HG03558 (cell line): ENCODE data around the gene SLC17A5.
A peak's percentile ranks its signal among the peaks of the same experiment; 100 is the strongest.
"Not testable (repeated sequence)": the region's sequence is repeated elsewhere in the genome, so short reads cannot be mapped to it uniquely, and the experiment has no call there.

ENCODE experiments used
- ATAC-seq: cut with Tn5 transposase; IDR thresholded peaks from one replicate; pipeline ENCODE4 v1.9.1; 2021; ENCODE audit warnings: moderate number of reproducible peaks; ENCODE audit not compliant: unreplicated experiment; ENCODE audit errors: extremely low read depth

SLC17A5 gene

GRCh38 chr6:73571218-73572181 is 82.3 kb downstream of the SLC17A5 start:
- not testable (repeated sequence) for ATAC-seq

- ATAC-seq = no peak
Measured at GRCh38 chr6:73569121-73569520, 84.7 kb downstream of the SLC17A5 start.

- ATAC-seq = no peak
Measured at GRCh38 chr6:73566954-73567591, 86.7 kb downstream of the SLC17A5 start.

GRCh38 chr6:73566486-73566871 is 87.3 kb downstream of the SLC17A5 start:
- ATAC-seq = not testable (repeated sequence)

GRCh38 chr6:73565767-73566485 is 87.9 kb downstream of the SLC17A5 start:
- ATAC-seq = no peak

GRCh38 chr6:73564578-73565345 is 89.0 kb downstream of the SLC17A5 start:
- no peak for ATAC-seq

GRCh38 chr6:73562558-73562957 is 91.2 kb downstream of the SLC17A5 start:
- no peak for ATAC-seq

- ATAC-seq = peak; percentile 50
Measured at GRCh38 chr6:73560853-73561407, 92.9 kb downstream of the SLC17A5 start.

- no peak for ATAC-seq
Measured at GRCh38 chr6:73560182-73560732, 93.5 kb downstream of the SLC17A5 start.

GRCh38 chr6:73559399-73559794 is 94.4 kb downstream of the SLC17A5 start:
- ATAC-seq = not testable (repeated sequence)

- no peak for ATAC-seq
Measured at GRCh38 chr6:73558624-73559398, 95.0 kb downstream of the SLC17A5 start.

- no peak for ATAC-seq
Measured at GRCh38 chr6:73556836-73557235, 97.0 kb downstream of the SLC17A5 start.

- ATAC-seq = not testable (repeated sequence)
Measured at GRCh38 chr6:73555380-73555949, 98.3 kb downstream of the SLC17A5 start.

GRCh38 chr6:73551115-73551514 is 102.7 kb downstream of the SLC17A5 start:
- ATAC-seq = not testable (repeated sequence)

- ATAC-seq = no peak
Measured at GRCh38 chr6:73548458-73549446, 105.0 kb downstream of the SLC17A5 start.

GRCh38 chr6:73547036-73547435 is 106.8 kb downstream of the SLC17A5 start:
- no peak for ATAC-seq
